ENCODE results near the gene KCNK1. TPM values are rescaled to one million over a fixed set of nuclear protein-coding genes. Genes with fewer than 3 reads are reported as not detected.

The KCNK1 gene
- polyA plus RNA-seq, 2 of the 4 experiments (the other 2 are of a cell fraction) = 8.4 to 11.8 TPM

DNA sequence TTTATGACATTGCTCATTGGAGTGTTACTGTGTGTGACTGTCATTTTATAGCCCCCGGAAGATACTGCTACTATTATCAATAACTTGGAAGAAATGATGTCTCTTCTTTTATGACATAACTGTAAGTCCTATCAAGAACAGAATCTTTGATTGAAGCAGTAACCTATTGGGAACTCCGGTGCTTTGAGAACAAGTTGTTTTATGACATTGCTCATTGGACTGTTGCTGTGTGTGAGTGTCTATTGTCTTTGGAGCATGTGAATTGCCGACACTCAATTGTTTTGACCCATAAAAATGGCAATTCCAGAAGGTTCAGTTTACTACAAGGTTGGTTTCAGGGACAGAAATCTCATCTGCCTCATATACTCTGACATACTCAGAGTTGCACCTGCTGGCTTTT, 8.0 kb downstream of the KCNK1 start:
- POLR2A ChIA-PET = no interaction called here
- DNase-seq (ENCODE audit: low read depth in 1 of 2, low spot score in 1 of 2) = no peak

DNA sequence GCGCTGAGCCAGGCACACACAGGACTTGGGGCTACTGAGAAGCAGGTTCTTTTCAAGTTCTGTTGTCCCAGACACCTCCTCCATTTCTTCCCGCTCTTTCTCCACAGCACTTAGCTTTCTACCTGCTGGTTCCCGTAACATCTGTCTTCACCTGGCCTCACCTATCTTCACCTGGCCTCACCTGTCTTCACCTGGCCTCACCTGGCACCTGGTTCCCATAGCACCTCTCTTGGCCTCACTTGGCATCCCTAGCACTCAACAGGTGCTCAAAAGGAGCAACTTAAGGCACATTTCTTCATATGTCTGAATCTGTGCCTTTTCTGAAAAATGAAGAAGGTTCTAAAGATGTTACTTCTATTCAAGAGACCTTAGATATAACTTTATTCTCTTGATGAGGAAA, 10.4 kb downstream of the KCNK1 start:
- CTCF ChIA-PET = interaction anchor here (0.8 to 1.5 kb wide), 2 partner anchors 12 to 280 kb away, joined by 3 read pairs; partner anchors contain the start of gene SLC35F3
- WGBS (ENCODE audit: missing lambda C conversion rate) = 100% methylated on average over 3 of the region's 3 CpGs
- no peak for DNase-seq (ENCODE audit: low read depth in 1 of 2, low spot score in 1 of 2)
- no peaks in the 10 kb centered on the region for H3K9me3 ChIP-seq
- no peak overlapping the region for H3K4me2 ChIP-seq
- no peak overlapping the region for H3K4me3 ChIP-seq
- H3K27ac ChIP-seq = no peak overlapping the region
- ATAC-seq = no peak
- no peaks in the 10 kb centered on the region for H3K4me1 ChIP-seq
- no peak for TF ChIP-seq EHMT2 (IDR thresholded peaks at IDR 0.05; ENCODE audit: low read depth)
- no peak for TF ChIP-seq NFE2L2 (conservative IDR thresholded peaks at IDR 0.05; ENCODE audit: low read length)
- no peak for TF ChIP-seq BCL3 (IDR thresholded peaks at IDR 0.05)
- TF ChIP-seq, protein P1, sequence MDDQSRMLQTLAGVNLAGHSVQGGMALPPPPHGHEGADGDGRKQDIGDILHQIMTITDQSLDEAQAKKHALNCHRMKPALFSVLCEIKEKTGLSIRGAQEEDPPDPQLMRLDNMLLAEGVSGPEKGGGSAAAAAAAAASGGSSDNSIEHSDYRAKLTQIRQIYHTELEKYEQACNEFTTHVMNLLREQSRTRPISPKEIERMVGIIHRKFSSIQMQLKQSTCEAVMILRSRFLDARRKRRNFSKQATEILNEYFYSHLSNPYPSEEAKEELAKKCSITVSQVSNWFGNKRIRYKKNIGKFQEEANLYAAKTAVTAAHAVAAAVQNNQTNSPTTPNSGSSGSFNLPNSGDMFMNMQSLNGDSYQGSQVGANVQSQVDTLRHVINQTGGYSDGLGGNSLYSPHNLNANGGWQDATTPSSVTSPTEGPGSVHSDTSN (IDR thresholded peaks at IDR 0.05) = no peak
- no peak for TF ChIP-seq CEBPB (IDR thresholded peaks at IDR 0.05)
- TF ChIP-seq FOSB (CRISPR knock-in tag; IDR thresholded peaks at IDR 0.05) = no peak
- no peak for TF ChIP-seq POLR2AphosphoS2 (conservative IDR thresholded peaks at IDR 0.05; ENCODE audit: low read length)
- TF ChIP-seq FOXS1 (CRISPR knock-in tag; IDR thresholded peaks at IDR 0.05) = no peak
- no peak for TF ChIP-seq HEYL (CRISPR knock-in tag; IDR thresholded peaks at IDR 0.05)
- no peak for TF ChIP-seq HOXB13 (CRISPR knock-in tag; IDR thresholded peaks at IDR 0.05; ENCODE audit: low read depth)
- no peak for TF ChIP-seq E2F6 (IDR thresholded peaks at IDR 0.05; ENCODE audit: borderline replicate concordance, low read depth)
- TF ChIP-seq MAX (IDR thresholded peaks at IDR 0.05) = no peak
- TF ChIP-seq ZNF302 (CRISPR knock-in tag; IDR thresholded peaks at IDR 0.05) = no peak
- FAIRE-seq = no peak
- POLR2A ChIA-PET = no interaction called here

More for the DNA sequence above, 8.0 kb downstream of the KCNK1 start:
- TF ChIP-seq NPAS2 (CRISPR knock-in tag; IDR thresholded peaks at IDR 0.05; ENCODE audit: borderline replicate concordance) = no peak
- FAIRE-seq = peak; percentile 13
- Histone ChIP-seq H3K27ac (no peak overlapping the region), H3K4me1 (no peaks in the 10 kb centered on the region), H3K4me2 (no peak overlapping the region), H3K9me3 (no peaks in the 10 kb centered on the region), H3K4me3 (no peak overlapping the region)
- CTCF ChIA-PET = no interaction called here
- no peak for ATAC-seq
- WGBS (ENCODE audit: missing lambda C conversion rate) = 93% methylated on average over 3 of the region's 3 CpGs

GRCh38 chr1:233625087-233625486, 11.2 kb downstream of the KCNK1 start:
- no peak overlapping the region for H3K27ac ChIP-seq
- no peaks in the 10 kb centered on the region for H3K4me1 ChIP-seq
- H3K9me3 ChIP-seq = no peaks in the 10 kb centered on the region
- no peak for DNase-seq (ENCODE audit: low read depth in 1 of 2, low spot score in 1 of 2)
- H3K4me3 ChIP-seq = no peak overlapping the region
- ATAC-seq = no peak
- CTCF ChIA-PET = interaction anchor here (1.5 kb wide), 1 partner anchor 280 kb away, joined by 3 read pairs; the partner anchor contains the start of gene SLC35F3
- WGBS (ENCODE audit: missing lambda C conversion rate) = 96% methylated on average over 2 of the region's 2 CpGs
- POLR2A ChIA-PET = no interaction called here
- H3K4me2 ChIP-seq = no peak overlapping the region
- no peak for TF ChIP-seq CHD4 (IDR thresholded peaks at IDR 0.05; ENCODE audit: borderline replicate concordance)
- no peak for TF ChIP-seq HOXB13 (CRISPR knock-in tag; IDR thresholded peaks at IDR 0.05; ENCODE audit: low read depth)
- TF ChIP-seq RNF2 (IDR thresholded peaks at IDR 0.05; ENCODE audit: borderline replicate concordance, low read depth) = no peak
- TF ChIP-seq HOXA7 (CRISPR knock-in tag; IDR thresholded peaks at IDR 0.05) = no peak
- no peak for TF ChIP-seq HES2 (IDR thresholded peaks at IDR 0.05)
- no peak for TF ChIP-seq JUNB (IDR thresholded peaks at IDR 0.05)
- no peak for TF ChIP-seq RAD21 (conservative IDR thresholded peaks at IDR 0.05 in 1 of 2, IDR thresholded peaks at IDR 0.05 in 1 of 2)
- no peak for TF ChIP-seq BHLHE40 (IDR thresholded peaks at IDR 0.05; ENCODE audit: low read depth, low read length)
- no peak for TF ChIP-seq NR3C1 (IDR thresholded peaks at IDR 0.05)
- no peak for TF ChIP-seq MAX (IDR thresholded peaks at IDR 0.05)
- no peak for TF ChIP-seq EHF (CRISPR knock-in tag; IDR thresholded peaks at IDR 0.05)
- no peak for TF ChIP-seq GATA3 (IDR thresholded peaks at IDR 0.05; ENCODE audit: borderline replicate concordance)
- no peak for TF ChIP-seq MAFK (IDR thresholded peaks at IDR 0.05; ENCODE audit: partially characterized antibody)
- no peak for TF ChIP-seq ELK1 (IDR thresholded peaks at IDR 0.05; ENCODE audit: low read depth, low read length)
- TF ChIP-seq HEYL (CRISPR knock-in tag; IDR thresholded peaks at IDR 0.05) = no peak
- no peak for TF ChIP-seq JUN (IDR thresholded peaks at IDR 0.05)
- no peak for FAIRE-seq
